HG03039 (cell line): ENCODE results near the gene ATL1.
"Not testable (repeated sequence)": the region's sequence is repeated elsewhere in the genome, so short reads cannot be mapped to it uniquely, and the experiment has no call there.

ENCODE experiments used
- ATAC-seq: cut with Tn5 transposase; IDR thresholded peaks from one replicate; pipeline ENCODE4 v1.9.1; 2021; ENCODE audit warnings: mild to moderate bottlenecking, moderate library complexity; ENCODE audit not compliant: unreplicated experiment

ATL1 gene

GRCh38 chr14:50534416-50534815 is 25.5 kb upstream of the ATL1 start:
- ATAC-seq: no peak

GRCh38 chr14:50534997-50535396 is 24.9 kb upstream of the ATL1 start:
- no peak for ATAC-seq

GRCh38 chr14:50538034-50538433 is 21.9 kb upstream of the ATL1 start:
- not testable (repeated sequence) for ATAC-seq

DNA sequence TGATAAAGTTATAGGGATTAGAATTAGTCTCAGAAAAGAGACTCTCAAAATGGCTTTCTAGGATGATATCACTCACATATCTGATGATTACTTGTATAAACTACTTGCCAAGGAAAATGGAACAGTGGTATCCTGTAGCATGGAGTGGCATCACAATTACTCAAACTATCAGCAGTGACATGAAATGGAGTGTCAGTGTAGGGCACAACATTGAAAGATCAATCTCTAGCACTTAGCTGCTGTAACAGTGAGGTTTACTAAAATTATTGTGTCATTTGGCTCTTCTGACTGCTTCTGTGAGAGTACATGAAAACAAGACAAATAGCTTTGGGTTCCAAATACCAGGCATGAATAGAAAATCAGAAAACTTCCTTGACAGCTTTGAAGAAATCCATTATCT is 20.9 kb upstream of the ATL1 start:
- no peak for ATAC-seq

DNA sequence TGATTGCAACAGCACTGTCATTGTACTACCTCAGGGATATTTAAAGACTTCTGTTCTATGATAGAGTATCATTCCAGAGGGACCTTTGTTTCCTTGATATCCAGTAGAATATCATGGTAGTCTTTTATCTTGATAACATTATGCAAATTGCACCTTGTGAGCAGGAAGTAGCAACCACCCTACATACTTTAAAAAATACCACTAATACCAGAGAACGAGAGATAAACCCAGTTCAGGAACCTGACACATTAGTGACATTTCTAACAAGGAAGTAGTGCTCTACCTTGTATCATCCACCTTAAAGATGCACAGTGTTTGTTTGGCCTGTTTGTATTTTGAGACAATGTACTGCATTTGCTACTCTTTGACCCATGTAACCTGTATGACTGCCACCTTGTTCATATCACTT is 18.8 kb upstream of the ATL1 start:
- ATAC-seq: no peak

- ATAC-seq: no peak
Observed at GRCh38 chr14:50542941-50543418, 17.0 kb upstream of the ATL1 start.

DNA sequence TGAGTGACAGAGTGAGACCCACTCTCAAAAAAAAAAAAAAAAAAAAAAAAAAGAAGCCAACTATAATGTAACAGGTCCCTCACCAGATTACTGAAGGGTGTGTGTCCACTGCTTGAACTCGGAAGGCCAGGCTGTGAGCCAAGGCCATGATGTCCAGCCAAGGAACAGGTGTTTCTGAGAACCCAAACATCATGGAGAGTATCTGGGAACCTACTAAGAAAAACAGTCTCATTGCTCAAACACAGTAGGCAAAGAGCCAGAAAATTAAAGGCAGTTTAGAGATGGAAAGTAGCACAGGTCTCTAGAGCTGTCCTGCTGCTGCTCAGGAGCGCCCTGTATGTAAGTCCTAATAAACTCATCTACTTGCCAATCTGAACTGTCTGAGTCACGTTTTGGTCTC is 15.0 kb upstream of the ATL1 start:
- ATAC-seq: no peak

GRCh38 chr14:50545618-50546017 is 14.3 kb upstream of the ATL1 start:
- ATAC-seq: no peak

GRCh38 chr14:50550294-50550693 is 9.7 kb upstream of the ATL1 start:
- ATAC-seq: no peak

- ATAC-seq: no peak
Observed at GRCh38 chr14:50551877-50552276, 8.1 kb upstream of the ATL1 start.

- ATAC-seq: not testable (repeated sequence)
Observed at GRCh38 chr14:50552796-50553195, 7.1 kb upstream of the ATL1 start.

DNA sequence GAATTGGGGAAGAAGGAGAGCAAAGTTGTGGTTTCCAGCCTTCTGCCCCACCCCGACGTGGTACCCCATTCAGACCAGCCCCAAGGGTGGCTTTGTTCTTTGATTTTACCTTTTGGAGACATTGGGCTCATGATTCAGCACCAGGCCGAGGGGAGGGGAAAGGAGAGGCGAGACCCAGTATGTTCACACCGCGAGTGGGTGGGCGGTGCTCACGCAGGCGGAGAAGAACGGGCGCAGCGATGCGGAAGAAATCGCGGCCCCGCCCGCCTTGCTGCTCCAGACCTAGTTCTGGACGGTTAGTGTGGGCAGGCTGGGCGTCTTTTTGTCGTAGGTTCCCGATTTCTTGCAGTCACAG is 963 bp downstream of the ATL1 start:
- ATAC-seq: no peak

GRCh38 chr14:50562841-50563240 is 2.9 kb downstream of the ATL1 start:
- ATAC-seq: no peak

DNA sequence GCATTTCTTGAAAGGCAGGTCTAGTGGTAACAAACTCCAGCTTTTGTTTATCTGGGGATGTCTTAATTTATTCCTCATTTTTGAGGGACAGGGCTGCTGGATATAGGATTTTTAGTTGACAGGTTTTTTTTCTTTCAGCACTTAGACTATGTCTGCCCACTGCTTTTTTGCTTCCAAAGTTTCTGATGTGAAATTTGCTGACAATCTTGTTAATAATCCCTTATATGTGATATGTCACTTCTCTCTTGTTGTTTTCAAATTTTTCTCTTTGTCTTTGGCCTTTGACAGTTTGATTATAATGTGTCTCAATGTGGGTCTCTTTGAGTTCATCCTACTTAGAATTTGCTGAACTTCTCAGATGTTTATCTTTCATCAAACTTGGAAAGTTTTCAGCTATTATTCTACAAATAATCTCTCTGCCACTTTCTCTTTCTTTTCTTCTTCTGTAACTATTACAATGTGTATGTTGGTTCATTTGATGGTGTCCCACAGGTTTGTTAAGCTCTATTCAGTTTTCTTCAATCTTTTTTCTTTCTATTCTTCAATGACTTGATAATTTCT is 9.8 kb downstream of the ATL1 start:
- no peak for ATAC-seq

DNA sequence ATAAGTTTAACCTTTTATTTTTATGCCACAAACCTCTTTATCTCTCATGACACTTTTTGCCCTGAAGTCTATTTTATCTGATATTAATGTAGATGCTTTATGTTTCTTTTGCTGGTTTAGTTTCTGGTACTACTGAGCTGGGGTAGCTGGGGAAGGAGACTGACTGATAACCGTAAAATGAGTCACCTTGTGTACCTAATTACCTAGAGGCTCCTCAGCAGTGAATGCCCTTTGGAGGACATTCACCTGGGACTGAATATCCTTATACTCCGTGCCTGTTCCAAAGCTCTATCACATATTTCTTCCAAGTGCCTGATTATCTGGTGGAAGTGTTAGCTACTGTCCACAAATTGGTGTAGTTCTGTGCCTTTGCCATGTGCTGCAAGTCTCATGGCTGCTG is 13.9 kb downstream of the ATL1 start:
- no peak for ATAC-seq

GRCh38 chr14:50575769-50576168 is 15.8 kb downstream of the ATL1 start:
- ATAC-seq: no peak

DNA sequence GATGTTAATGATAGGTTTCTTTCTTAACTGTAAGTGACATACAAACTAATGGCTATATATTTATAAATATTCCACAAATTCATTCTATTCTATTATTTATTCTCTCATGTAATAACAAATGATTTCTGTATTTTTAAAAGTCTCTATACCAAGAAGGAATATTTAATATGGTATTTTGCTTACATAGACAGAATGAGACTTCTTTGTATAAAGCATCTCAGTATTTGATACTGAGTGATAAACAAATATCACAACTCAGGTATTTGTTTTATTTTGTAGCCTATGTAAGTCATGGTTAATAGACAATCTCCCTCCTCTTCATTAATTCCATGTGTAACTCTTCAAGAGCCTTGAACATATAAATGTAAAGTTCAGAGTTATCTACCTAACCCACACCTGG is 18.0 kb downstream of the ATL1 start:
- ATAC-seq: no peak

- no peak for ATAC-seq
Observed at GRCh38 chr14:50578433-50578832, 18.5 kb downstream of the ATL1 start.

DNA sequence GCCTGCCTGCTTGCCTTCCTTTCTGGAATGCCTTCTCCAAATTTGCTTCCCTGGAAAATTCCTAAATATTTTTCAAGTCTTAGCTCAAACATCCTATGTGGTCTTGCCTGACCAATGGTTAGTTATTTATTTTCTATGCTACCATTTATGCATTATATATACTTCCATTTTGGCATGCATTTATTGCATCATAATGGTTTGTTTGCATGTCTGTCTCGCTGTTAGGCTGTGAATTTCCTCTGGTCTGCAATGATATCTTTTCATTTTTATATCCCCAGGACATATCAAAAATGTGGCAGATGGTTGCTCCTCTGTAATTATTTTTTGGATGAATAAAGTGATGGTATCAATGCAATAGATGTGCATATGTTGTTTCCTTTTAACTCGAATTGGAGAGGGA is 30.5 kb downstream of the ATL1 start:
- ATAC-seq: no peak

DNA sequence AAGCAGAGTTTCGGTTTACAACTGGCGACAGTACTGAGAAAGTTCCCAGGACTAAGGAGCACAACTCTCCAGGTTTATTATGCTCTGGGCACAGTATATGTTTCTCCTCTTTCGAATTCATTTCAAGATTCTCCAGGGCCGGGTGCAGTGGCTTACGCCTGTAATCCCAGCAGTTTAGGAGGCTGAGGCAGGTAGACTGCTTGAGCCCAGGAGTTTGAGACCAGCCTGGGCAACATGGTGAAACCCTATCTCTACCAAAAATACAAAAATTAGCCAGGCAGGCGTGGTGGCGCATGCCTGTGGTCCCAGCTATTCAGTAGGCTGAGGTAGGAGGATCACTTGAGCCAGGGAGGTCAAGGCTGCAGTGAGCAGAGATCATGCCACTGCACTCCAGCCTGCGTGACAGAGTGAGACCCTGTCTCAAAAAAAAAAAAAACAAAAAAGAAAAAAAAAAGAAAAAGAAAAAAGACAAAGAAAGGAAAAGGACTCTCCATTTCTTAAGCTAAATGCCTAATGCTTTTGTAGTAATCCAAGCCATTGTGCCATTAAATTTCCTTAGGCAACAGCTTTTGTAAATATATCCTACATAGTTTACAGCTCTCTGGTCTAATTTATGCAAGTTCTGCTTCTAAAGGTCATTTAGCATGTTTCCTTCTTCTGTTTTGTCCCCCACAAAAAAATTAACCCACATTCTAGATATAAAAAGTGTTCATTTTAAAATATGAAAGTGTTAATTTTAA is 34.8 kb downstream of the ATL1 start:
- ATAC-seq: no peak

GRCh38 chr14:50598765-50599164 is 38.8 kb downstream of the ATL1 start:
- no peak for ATAC-seq

GRCh38 chr14:50599700-50600444 is 39.9 kb downstream of the ATL1 start:
- no peak for ATAC-seq
